Measurements from ENCODE around the gene HTR4.
A peak's percentile ranks its signal among the peaks of the same experiment; 100 is the strongest.

The HTR4 gene

DNA sequence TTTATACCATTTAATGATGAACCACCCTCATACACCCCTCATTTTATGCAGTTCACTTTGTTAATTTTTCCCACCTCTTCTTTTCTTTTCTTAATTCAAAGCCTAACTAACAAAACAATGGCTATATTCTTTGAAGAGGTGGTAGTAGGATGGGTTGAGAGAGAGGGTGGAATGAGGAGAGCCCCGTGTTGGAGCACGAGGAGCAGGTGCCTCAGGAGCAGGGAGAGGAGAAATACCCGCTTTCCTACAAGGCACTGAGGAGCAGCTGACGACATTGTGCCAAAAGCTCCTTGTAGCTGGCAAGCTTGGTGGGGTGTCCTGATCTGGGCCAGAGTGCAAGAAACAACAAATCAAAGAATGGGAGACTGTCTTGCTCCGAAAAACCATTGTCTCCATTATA, 129.6 kb downstream of the HTR4 start:
- no peak for DNase-seq

DNA sequence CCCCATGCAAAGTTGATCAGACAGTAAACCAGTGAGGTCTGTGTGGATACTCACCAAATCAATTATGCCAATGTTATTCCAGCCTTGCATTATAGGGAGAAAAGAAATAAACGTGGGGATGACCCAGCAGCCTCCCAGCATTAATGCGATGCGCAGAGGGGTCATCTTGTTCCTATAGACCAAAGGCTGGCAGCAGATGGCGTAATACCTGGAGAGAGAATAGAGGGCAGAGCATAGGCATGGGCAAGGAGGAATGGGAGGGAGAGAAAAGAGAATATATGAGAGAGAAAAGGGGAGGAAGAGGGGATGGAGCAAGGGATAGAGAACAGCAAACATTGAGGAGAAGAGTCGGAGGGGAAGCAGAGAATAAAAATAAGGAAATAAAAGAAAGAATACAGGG, 131.2 kb downstream of the HTR4 start:
- no peak for DNase-seq

DNA sequence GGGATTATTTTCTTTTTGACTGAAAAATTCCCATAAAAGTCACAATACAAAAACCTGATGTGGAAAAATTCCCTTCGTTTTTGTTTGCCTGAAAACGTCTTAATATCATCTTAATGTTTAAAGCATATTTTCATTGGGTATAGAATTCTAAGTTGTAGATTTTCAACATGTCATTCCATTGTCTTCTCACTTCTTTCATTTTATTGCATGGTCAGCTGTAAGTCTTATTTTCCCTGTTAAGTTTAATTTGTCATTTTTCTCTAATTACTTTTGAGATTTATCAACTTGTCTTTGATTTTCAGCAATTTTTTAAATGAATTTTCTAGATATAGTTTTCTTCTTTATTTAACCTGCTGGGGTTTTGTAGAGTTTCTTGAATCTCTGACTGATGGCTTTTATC, 138.9 kb downstream of the HTR4 start:
- DNase-seq, result no peak

DNA sequence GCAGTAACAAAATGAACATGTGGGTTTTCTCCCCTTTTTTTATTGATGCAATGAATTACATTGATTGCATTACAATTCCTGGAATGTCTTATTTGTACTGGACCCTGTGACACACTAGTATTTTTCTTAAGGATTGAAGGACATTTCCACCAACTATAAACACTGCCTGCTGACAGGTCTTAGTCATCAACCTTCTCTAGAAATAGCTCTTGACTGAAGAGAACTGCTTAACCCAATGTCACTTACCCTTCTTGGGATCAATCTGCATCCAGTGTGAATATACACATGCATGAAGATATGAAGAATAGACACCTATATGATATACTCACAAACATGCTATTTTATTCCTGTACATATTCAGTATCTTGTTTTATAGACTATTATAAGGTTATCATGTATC, 140.0 kb downstream of the HTR4 start:
- no peak for DNase-seq

DNA sequence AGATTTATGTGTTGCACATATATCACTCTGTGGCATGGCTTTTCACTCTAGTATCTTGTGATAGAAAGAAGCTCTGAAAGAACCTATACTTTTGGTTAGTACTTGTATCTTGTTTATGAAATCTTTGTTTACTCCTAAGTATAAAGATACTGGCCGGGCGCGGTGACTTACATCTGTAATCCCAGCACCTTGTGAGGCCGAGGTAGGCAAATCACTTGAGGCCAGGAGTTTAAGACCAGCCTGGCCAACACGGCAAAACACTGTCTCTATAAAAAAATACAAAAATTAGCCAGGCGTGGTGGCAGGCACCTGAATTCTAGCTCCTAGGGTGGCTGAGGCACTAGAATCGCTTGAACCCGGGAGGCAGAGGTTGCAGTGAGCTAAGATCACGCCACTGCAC, 141.8 kb downstream of the HTR4 start:
- DNase-seq, result no peak

DNA sequence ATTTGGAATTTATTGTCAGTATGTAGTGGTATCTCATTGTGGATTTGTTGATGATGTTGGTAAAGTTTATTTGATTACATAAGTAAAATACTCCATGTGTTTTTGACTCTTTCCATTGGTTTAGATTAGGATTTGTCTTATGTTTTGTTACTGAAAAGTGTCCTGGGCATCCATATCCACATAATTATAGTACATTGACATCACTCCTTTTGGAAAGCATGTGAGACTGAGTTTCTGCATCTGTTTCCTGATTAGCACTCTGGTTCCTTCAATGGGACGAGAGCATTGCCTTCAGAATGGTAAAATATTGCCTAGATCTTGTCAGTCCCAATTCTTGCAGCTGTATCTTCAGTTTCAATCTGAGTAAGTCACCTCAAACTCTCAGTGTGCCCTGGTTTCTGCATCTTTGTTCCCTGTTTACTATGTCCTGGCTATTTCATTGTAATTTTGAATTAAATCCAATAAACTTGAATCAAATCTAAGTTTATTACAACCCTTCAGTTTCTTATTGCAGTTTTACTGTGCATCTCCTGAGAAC, 142.4 kb downstream of the HTR4 start:
- DNase-seq, result no peak

DNA sequence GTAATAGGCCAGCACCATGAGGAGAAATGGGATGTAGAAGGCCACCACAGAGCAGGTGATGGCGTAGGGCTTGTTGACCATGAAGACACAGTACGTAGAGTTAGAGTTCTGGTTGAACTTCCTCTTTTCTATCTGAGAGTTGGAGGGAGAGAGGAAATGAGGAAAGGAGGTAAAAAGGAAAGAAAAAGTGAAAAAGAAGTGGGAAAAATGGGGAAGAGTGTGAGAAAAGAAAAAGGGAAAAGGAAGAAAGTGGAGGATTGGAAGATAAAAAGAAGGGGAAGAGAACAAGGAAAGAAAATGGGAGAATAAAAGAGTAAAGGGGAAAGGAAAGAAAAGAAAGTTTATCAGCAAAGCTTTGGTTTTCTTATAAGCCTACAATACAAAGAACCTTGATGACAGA, 144.4 kb downstream of the HTR4 start:
- no peak for DNase-seq

DNA sequence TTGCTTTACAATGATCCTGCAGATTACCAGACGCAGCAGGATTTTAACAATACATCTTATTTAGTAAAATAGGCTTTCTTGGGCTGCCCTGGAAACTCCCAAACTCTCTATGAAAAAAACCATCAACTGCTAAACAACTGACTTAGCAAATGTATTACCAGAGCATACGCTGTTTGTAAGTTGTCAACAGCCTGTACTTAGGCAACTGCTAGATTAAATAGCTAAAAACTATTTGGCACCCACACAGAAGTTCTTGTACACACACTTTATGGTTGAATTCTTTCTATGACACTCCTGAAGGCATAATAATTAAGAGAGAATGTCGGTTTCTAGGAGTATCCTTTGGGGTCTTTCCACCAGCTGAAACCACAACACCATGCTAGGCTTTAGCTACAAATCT, 146.7 kb downstream of the HTR4 start:
- DNase-seq, result no peak

DNA sequence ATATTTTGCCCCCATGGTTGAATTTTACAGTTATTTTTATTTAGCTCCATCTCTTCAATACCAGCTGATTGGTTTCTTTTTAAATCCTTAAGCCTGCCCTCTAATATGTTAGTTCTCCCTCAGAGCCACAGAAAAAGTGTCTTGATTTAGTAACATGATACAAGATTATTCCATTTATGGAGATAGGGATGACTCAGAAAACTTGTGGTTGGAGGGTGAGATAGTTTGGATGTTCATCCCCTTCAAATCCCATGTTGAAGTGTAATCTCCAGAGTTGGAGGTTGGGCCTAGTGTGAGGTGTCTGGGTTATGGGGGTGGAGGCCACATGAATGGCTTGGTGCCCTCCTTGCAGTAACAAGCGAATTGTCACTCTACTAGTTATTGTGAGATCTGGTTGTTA, 154.9 kb downstream of the HTR4 start:
- no peak for DNase-seq

DNA sequence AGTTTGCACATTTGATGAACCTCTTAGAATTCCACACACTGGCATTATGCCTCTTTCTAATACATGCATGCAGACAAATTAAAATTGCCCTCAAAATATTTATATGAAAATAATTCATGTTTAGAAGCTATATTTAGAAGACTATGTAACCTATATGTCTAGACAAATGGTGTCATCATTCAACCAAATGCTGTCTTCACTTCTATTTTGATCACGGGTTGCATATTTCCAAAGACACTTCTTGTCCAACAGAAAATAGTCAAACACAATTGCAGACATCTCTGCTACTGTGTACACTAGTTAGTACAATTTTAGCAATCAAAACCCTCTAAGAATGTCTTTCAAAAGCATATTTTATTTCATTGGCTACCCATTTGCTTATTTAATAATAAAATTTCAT, 156.6 kb downstream of the HTR4 start:
- no peak for DNase-seq

DNA sequence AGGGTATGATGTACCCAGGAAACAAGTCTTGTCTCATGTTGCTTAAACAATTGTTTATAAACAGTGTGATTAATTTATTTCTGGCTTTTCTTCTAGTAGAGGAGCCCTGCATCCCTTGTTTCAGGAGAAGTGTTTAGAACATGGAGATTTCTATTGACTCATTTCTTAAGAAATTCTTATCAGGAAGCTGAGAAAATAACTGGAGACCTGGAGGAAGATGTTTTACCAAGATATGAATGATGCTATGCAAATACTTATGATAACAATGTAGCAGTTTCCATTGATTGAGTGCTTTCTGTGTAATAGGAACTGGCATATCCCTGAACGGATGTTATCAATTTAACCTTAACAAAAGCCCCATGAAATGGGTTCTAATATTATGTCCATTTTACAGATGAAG, 162.0 kb downstream of the HTR4 start:
- no peak for DNase-seq

DNA sequence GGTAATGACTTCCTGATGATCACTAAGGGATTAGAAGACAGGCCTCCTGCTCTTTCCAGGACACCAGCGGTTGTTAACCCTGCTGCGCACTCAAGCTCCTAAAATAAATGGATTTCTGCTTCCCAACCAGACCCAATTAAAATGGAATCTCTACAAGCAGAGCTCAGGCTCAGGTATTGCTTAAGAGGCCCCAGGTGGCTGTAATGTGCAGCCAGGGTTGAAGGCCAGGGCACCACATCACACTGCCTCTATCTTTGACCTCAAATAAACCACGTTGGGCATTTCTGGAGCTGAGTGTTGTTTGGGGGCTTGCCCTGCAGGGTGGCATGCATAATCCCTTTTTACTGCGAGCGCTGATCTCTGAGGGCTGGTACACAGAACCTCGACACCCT, 162.5 kb downstream of the HTR4 start:
- no peak for DNase-seq

DNA sequence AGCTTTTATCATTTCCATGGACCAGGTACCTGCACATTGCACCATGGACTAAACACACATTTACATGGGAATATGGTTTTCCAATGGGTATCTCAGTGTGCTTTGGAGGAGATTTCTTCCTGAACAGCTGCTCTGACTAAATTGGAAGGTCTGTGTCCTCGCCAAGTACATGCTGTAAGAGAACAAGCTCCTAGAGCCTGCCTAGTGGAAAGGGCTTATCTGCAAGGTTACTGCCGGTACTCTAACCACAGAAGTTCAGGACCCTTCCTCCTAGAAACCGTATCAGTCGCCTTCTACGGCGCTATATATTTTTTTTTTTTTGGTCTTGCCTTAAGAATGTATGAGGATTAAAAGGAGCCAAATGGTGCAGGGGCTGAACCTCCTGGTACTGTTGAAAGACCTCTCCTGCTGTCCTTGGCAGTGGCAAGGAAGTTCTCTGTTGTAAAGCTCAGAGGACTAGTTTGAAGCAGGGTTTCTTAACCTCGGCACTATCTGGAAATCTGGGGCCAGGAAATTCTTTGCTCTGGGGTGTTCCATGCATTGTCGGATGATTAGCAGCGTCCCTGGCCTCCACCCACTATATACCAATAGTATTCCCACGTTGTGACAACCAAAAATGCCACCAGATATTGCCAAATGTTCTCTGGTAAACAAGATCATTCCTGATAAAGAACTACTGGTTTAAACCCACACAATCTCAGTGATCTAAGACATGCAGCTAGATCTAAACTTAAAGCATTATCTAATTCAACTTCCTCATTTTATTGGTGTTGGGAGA, 163.1 kb downstream of the HTR4 start:
- DNase-seq, result no peak

DNA sequence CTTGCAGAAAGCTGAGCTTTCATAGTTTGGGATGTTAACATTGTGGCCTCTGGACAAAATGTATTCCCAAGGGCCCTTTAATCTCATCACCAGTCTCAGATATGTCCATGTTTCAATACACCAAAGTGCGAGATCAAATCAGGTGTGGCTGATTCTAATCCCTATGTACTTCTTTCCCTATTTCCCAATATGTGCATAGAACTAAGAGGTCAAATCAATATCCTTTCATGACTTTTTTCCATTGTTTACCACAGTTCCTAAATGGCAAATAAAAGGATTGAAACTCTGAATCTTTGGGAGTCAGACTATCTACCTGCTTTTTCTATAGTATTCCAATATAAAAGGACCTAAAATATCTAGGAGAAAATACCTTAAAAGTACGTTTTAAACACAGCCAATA, 165.6 kb downstream of the HTR4 start:
- no peak for DNase-seq

DNA sequence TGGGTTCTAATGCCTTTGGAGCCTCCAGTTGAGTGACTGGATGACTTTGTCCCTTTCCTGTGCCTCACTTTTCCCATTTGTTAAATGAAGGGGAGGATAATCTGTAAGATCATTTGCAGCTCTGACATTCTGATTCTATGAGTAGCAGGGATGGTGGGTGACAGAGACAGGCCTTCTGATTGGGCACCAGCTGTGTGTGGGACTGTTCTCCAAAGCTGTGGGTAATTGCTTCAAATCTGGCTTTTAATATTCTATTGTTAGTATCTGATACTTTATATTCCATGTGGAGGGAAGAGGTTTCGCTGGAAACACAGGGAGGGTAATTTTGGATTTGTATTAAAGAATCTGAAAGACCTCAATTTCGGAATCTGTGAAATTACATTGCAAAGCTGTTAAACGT, 167.9 kb downstream of the HTR4 start:
- DNase-seq, result no peak

DNA sequence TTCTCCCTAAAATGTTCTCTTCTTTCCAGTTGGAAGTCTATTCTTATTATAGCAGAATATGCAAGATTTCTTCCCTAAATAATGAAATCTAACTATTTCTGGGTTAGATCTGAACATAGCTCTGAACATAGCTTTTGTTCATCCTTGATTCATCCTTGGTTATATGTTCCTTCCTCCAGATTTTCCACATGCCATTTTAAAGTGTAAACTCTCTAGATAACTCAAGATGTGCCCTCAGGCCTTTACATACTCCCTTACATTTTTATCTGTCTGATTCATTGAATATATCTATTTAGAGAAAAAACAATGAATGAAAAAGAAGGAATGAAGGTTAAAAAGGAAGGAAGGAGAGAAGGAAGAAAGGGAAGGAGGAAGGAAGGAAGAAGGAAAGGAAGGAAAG, 169.7 kb downstream of the HTR4 start:
- DNase-seq, result no peak

DNA sequence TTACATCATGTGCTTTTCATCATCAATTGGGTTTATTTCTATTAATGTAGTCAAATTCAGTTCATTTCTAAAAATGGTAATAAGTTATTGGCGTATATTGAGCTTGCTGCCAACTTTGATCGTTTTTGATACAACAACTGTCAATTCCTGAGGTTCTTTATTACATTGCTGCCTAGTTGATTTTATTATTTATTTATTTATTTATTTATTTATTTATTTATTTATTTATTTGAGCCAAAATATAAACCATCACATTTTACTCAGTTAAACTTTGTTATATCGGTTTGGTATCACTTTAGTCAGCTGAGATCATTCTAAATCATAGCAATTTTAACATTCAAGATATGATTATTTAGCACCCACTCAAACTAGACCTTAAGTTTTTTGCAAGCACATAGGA, 170.6 kb downstream of the HTR4 start:
- no peak for DNase-seq

DNA sequence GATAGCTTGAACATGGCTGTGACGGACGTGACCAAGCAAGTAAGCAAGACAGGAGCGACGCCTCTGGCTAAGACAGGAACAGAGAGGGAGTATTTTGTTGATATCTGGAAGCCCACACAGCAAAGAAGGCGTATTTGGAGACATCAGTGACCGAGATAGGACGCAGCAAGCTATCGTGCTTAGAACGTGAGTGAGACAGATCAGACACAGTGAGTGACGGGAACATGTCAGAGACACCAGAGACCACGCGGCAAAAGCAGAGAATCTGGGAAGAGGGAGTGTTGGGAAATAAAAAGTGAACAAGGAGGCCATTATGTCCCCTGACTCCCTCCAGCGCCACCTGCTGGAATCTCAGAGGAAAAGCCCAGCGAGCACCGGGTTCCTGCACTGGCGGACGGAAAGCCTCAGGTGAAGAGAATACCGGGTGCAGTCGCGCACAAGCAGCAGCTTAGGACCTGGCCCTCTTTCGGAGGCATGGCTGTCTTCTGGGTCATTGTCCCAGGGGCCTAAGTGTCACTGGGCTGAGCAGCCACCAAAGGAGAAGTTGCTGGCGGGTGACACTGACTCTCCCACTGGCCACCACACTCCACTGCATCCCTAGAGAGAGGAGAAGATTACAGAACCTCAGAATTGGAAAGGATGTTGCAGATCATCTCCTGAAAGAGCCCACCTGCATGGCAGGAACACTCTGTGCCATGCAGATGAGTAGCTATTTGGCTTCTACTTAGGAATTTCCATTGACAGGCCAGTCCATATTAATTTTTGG, 171.4 kb downstream of the HTR4 start:
- DNase-seq, result peak; percentile 11 to 42

DNA sequence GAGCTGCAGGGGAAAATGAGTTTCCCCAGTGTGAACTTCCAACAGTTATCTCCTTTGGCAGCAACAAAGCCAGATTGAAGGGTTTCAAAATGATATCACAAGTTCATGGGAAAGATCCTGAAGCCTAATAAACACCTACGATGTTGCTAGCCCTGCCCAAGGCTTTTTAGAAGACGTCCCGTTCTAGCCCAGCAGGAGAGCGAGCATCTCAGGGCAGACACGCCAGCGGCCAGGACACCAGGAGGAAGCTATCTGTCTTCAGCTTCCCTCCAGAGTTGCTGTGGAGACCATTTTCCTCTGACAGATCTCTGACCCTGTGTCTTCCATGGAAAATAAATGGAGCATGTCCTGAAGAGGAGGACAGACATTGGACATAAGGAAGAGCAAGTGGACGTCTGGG, 172.1 kb downstream of the HTR4 start:
- DNase-seq, result no peak

DNA sequence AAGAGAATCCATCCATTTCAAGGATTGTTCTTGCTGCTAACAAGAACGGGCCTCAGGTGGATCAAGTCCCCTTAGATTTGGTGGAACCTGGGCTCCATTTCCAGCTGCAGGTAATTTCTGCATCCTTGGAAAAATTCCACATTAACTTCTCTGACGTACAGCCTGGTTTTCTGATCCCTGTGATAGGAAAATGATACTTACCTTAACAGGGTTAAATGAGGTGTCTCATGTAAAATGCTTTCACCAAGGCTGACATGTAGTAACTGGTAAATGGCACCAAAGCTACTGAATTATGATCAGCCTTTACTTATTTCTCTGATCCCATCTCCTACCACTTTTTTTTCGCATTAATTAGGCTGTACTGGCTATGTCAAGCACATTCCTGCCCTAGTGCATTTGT, 176.9 kb downstream of the HTR4 start:
- no peak for DNase-seq

DNA sequence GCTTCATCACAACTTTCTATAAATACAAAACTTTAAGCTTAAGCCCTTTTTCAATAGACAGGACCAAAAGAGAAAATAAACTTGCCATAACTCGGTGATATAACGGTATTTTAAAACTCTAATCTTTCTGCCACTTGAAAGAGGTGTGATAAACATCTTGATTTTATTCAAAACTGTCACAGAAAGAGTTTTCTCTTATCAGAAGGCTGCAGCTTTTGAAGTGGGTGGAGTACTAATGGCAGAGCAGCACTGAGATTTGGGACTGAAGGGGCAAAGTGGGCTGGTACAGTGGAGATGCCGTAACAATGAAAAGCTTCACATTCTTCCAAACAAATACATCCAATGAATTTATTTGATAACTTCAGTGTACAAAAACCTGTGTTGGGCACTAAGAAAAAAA, 178.0 kb downstream of the HTR4 start:
- no peak for DNase-seq

DNA sequence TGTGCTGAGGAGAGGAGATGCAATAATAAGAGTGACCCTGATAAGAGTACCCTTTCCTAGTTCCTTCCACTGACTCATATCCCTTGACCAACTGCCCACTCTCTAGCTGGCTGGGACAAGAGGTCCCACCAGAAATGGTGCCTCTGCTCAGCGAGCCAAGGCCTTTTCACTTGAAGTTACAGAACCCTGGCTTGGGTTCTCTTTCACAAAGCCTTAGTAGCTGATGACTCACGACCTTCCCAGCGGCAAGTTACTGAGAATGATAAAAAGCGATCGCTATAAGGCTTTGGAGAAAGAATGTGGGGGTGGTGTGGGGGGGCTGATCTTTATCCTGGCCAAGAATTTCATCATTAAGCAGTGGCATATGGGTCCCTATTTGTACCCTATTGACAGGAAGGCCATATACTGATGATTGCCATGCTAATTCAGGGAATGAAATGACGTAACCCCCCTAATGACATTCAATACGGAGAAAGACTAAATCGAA, 180.3 kb downstream of the HTR4 start:
- no peak for DNase-seq

DNA sequence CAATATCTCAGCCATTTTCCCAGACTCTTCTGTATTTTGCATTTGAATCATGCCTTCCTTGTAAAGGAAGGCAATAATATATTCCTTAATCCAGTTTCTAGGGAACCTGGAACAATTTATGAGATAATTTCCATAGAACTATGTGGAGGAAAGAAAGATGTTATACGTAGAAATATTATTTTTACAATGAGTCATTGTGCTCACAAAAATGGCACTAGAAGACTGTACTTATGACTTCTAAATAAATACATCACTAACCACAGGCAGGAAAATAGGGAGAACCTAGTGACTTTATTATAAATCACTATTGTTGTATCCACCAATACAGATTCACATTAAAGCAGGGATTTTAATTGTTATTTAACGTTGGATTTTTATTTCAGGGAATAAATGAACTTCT, 182.9 kb downstream of the HTR4 start:
- no peak for DNase-seq

DNA sequence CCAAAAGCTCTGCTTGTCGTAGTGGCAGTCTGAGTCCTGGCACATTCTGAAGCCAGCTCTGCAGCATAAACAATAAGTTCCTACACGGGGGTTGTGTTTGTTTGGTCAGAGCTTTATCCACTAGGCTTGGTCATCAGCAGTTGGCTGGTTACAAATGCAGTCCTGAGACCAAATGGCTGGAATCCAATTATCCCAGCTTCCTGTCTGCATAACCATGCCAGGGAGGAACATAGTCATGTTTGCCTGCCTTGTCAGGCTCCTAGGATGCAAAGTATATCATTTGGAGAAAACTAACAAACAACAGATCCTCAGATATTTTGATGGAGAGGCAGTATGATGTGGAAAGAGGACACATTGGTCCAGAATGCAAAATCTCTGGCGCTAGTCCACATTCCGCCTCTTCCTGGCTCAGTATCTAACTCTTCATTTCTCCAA, 184.8 kb downstream of the HTR4 start:
- no peak for DNase-seq

All from bone marrow (tissue), 2 donors.